ENCODE results near the gene IL17RD. TPM values are rescaled to one million over a fixed set of nuclear protein-coding genes. Genes with fewer than 3 reads are reported as not detected.
A peak's percentile ranks its signal among the peaks of the same experiment; 100 is the strongest.

The IL17RD gene
- total RNA-seq, 1 experiment from 2014 or later, result 1.3 TPM

- Histone ChIP-seq H3K27me3 (replicated peaks; ENCODE audit: insufficient read depth, low read depth, low read length, poor library complexity) (no peaks in the 10 kb centered on the region), H3K27ac (ENCODE audit: low read depth, low read length, poor library complexity, severe bottlenecking) (no peak overlapping the region), H3K4me1 (ENCODE audit: insufficient read depth, low read length, poor library complexity, severe bottlenecking) (no peaks in the 10 kb centered on the region), H3K36me3 (ENCODE audit: insufficient read depth, low read length, poor library complexity, severe bottlenecking) (no peaks in the 10 kb centered on the region), H3K9me3 (ENCODE audit: low read depth, low read length, poor library complexity, severe bottlenecking) (no peaks in the 10 kb centered on the region), H3K4me3 (ENCODE audit: low read depth, low read length, poor library complexity, severe bottlenecking) (no peak overlapping the region)
- intact Hi-C loops (cut with micrococcal nuclease; ENCODE audit: unreplicated experiment), result no loop called here
- no TSS peak for BruUV-seq (replicated peaks)
- TF ChIP-seq CTCF (conservative IDR thresholded peaks at IDR 0.05; ENCODE audit: low read depth, low read length), result peak; percentile 38
- TF ChIP-seq EZH2 (IDR thresholded peaks at IDR 0.05; ENCODE audit: borderline replicate concordance, low read depth, low read length, poor library complexity, severe bottlenecking), result no peak
- DNase-seq (ENCODE audit: low spot score), result peak; percentile 8
- CTCF ChIA-PET, result interaction anchor here (0.6 kb wide), 2 partner anchors 24 to 691 kb away, joined by 3 to 4 read pairs; no protein-coding TSS in a partner anchor
- POLR2A ChIA-PET (ENCODE audit: low non-redundant PET), result no interaction called here
These were observed 52.9 kb downstream of the IL17RD start for GRCh38 chr3:57112206-57112605.

GRCh38 chr3:57110798-57111197, 54.4 kb downstream of the IL17RD start:
- TF ChIP-seq EZH2 (IDR thresholded peaks at IDR 0.05; ENCODE audit: borderline replicate concordance, low read depth, low read length, poor library complexity, severe bottlenecking) (no peak), CTCF (conservative IDR thresholded peaks at IDR 0.05; ENCODE audit: low read depth, low read length) (no peak)
- ChIA-PET POLR2A (ENCODE audit: low non-redundant PET) (no interaction called here), CTCF (no interaction called here)
- Histone ChIP-seq H3K9me3 (ENCODE audit: low read depth, low read length, poor library complexity, severe bottlenecking) (no peaks in the 10 kb centered on the region), H3K4me1 (ENCODE audit: insufficient read depth, low read length, poor library complexity, severe bottlenecking) (no peaks in the 10 kb centered on the region), H3K27ac (ENCODE audit: low read depth, low read length, poor library complexity, severe bottlenecking) (no peak overlapping the region), H3K36me3 (ENCODE audit: insufficient read depth, low read length, poor library complexity, severe bottlenecking) (no peaks in the 10 kb centered on the region), H3K27me3 (replicated peaks; ENCODE audit: insufficient read depth, low read depth, low read length, poor library complexity) (no peaks in the 10 kb centered on the region), H3K4me3 (ENCODE audit: low read depth, low read length, poor library complexity, severe bottlenecking) (no peak overlapping the region)
- DNase-seq (ENCODE audit: low spot score), result no peak
- no TSS peak for BruUV-seq (replicated peaks)
- intact Hi-C loops (cut with micrococcal nuclease; ENCODE audit: unreplicated experiment), result no loop called here

GRCh38 chr3:57110214-57110613, 54.9 kb downstream of the IL17RD start:
- BruUV-seq (replicated peaks), result no TSS peak
- Histone ChIP-seq H3K4me1 (ENCODE audit: insufficient read depth, low read length, poor library complexity, severe bottlenecking) (no peaks in the 10 kb centered on the region), H3K9me3 (ENCODE audit: low read depth, low read length, poor library complexity, severe bottlenecking) (no peaks in the 10 kb centered on the region), H3K4me3 (ENCODE audit: low read depth, low read length, poor library complexity, severe bottlenecking) (no peak overlapping the region), H3K27me3 (replicated peaks; ENCODE audit: insufficient read depth, low read depth, low read length, poor library complexity) (no peaks in the 10 kb centered on the region), H3K36me3 (ENCODE audit: insufficient read depth, low read length, poor library complexity, severe bottlenecking) (no peaks in the 10 kb centered on the region), H3K27ac (ENCODE audit: low read depth, low read length, poor library complexity, severe bottlenecking) (no peak overlapping the region)
- intact Hi-C loops (cut with micrococcal nuclease; ENCODE audit: unreplicated experiment), result no loop called here
- CTCF ChIA-PET, result no interaction called here
- TF ChIP-seq CTCF (conservative IDR thresholded peaks at IDR 0.05; ENCODE audit: low read depth, low read length), result no peak
- TF ChIP-seq EZH2 (IDR thresholded peaks at IDR 0.05; ENCODE audit: borderline replicate concordance, low read depth, low read length, poor library complexity, severe bottlenecking), result no peak
- DNase-seq (ENCODE audit: low spot score), result no peak
- POLR2A ChIA-PET (ENCODE audit: low non-redundant PET), result no interaction called here
